Endothelial cell of umbilical vein (primary cell): Measurements from ENCODE around the gene RGS7.
"Not testable (repeated sequence)": the region's sequence is repeated elsewhere in the genome, so short reads cannot be mapped to it uniquely, and the experiment has no call there.

ENCODE experiments used
- CTCF ChIP-seq, 2 donors: IDR thresholded peaks; 1 replicate in 1 of 2; 2 replicates in 1 of 2; pipeline ENCODE4 v1.5.1; 2011; ENCODE audit warnings: low read length in 2 of 2, mild to moderate bottlenecking in 2 of 2, moderate library complexity in 2 of 2, control low read depth in 1 of 2, inconsistent platforms in 1 of 2, low read depth in 1 of 2; ENCODE audit not compliant: insufficient read depth in 1 of 2; ENCODE audit errors: extremely low read depth in 1 of 2
- EZH2 ChIP-seq: IDR thresholded peaks from 2 replicates; pipeline ENCODE4 v1.6.1; 2012; ENCODE audit warnings: borderline replicate concordance, low read depth, mild to moderate bottlenecking, moderate library complexity, low read length, inconsistent platforms; ENCODE audit not compliant: severe bottlenecking
- JUN ChIP-seq: IDR thresholded peaks from 2 replicates; pipeline ENCODE4 v1.6.1; 2011; ENCODE audit warnings: borderline replicate concordance, low read depth; ENCODE audit not compliant: insufficient read length, insufficient read depth
- MYC ChIP-seq: IDR thresholded peaks from one replicate; pipeline ENCODE4 v1.6.1; 2011; ENCODE audit warnings: mild to moderate bottlenecking, low read depth, low read length
- POLR2A ChIP-seq: IDR thresholded peaks from 2 replicates; pipeline ENCODE4 v1.6.1; 2012; ENCODE audit warnings: low read depth, mild to moderate bottlenecking, control low read depth, low read length
- POLR2AphosphoS5 ChIP-seq: IDR thresholded peaks from 2 replicates; pipeline ENCODE4 v1.6.1; 2012; ENCODE audit warnings: low read depth, mild to moderate bottlenecking, control low read depth, low read length, moderate library complexity; ENCODE audit not compliant: insufficient read depth

DNA sequence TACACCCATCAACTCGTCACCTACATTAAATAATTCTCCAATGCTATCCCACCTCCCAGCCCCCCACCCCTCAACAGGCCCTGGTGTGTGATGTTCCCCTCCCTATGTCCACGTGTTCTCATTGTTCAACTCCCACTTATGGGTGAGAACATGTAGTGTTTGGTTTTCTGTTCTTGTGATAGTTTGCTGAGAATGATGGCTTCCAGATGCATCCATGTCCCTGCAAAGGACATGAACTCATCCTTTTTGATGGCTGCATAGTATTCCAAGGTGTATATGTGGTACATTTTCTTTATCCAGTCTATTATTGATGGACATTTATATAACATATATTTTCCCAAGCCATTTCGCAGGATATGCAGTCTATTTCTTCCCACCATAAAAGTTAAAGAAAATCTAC lies 132.8 kb downstream of the RGS7 start:
- not testable (repeated sequence) for TF ChIP-seq CTCF (IDR thresholded peaks at IDR 0.05; ENCODE audit: extremely low read depth in 1 of 2, insufficient read depth in 1 of 2, low read depth in 1 of 2, low read length in 2 of 2); POLR2AphosphoS5; EZH2; POLR2A; JUN; MYC
